GM21447 (cell line): ENCODE results near the gene CEP83.
"Not testable (repeated sequence)": the region's sequence is repeated elsewhere in the genome, so short reads cannot be mapped to it uniquely, and the experiment has no call there.

Experiments used
- ATAC-seq: cut with Tn5 transposase; IDR thresholded peaks from one replicate; pipeline ENCODE4 v1.9.1; 2021; ENCODE audit not compliant: unreplicated experiment

The CEP83 gene

GRCh38 chr12:94459728-94460615 lies at the start of gene CEP83:
Gene CEP83, minus strand, starts transcription at chr12:94459867. Its CDS starts 47,377 bp downstream, at chr12:94412490.
- peak; percentile 98 for ATAC-seq

DNA sequence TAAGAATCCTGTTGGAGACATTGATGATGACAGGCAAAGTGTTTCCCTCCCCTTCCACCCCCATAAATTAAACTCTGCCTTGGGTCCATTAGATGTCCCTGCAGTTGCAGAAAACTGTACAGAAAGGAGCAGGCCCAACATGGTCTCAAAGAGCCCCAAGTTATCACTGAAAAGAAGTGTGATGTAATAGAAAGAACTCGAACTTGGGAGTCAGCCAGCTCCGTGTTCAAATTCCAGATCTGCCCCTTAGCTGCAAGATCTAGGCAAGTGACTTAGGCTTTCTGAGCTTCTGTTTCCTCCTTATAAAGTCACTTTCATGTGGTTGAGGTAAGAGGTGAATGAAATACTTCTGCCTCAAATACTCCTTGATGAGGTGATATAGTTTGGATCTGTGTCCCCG lies 49.6 kb upstream of the CEP83 start:
- ATAC-seq, result no peak

DNA sequence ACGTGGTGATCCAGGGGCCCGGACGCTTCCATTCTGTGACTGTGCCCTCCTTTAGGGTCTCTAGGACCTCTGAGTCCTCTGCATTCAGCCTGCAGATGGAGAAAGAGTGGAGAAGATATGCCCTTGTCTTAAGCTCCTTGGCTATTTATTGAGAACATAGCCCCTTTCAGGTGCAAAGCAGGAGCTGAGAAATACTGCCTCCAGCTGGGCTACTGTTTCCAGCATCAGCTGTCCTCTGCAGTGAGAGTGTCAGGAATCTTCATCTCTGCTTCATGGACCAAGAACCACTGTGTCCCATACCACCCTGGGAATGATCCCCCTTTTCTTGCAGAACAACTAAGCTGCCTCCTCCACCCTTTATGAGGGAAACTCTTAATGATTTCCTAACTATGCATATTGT lies 47.8 kb upstream of the CEP83 start:
- no peak for ATAC-seq

- no peak for ATAC-seq
Measured at GRCh38 chr12:94504386-94504785, 44.7 kb upstream of the CEP83 start.

GRCh38 chr12:94503619-94504018 lies 44.0 kb upstream of the CEP83 start:
- ATAC-seq, result no peak

GRCh38 chr12:94500831-94501567 lies 41.3 kb upstream of the CEP83 start:
- no peak for ATAC-seq

DNA sequence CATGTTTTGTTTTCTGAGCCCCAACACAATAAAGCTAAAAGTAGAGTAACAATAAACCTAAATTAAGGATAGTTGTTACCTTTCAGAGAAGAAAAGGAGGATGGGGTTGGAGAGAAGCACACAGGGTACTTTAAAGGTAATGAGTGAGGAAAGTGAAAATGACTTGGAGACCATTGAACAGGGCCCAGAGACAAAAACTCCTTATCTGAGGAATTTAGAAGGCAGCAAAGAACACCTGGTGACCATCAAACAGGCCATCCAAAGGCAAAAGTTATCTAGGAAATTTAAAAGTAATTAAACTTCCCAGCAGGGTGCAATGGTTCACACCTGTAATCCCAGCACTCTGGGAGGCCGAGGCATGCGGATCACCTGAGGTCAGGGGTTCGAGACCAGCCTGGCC lies 39.0 kb upstream of the CEP83 start:
- no peak for ATAC-seq

DNA sequence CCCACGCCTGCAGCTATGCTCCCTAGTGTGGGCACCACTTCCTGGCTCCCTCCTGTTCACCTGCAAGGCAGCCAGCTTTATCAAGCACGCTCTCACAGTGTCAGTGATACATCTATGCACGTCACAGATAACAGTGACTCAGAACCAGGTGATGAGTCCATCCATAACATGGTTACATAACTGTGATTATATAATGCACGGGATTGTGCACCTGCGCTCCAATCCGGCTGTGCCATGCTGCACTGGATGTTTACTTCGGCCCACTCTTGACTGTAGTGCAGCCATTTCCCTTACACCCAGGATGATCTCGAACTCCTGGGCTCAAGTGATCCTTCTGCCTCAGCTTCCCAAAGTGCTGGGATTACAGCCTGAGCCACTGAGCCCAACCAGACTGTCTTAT lies 38.4 kb upstream of the CEP83 start:
- no peak for ATAC-seq

GRCh38 chr12:94495445-94496115 lies 35.9 kb upstream of the CEP83 start:
- no peak for ATAC-seq

- no peak for ATAC-seq
Measured at GRCh38 chr12:94491489-94491888, 31.8 kb upstream of the CEP83 start.

DNA sequence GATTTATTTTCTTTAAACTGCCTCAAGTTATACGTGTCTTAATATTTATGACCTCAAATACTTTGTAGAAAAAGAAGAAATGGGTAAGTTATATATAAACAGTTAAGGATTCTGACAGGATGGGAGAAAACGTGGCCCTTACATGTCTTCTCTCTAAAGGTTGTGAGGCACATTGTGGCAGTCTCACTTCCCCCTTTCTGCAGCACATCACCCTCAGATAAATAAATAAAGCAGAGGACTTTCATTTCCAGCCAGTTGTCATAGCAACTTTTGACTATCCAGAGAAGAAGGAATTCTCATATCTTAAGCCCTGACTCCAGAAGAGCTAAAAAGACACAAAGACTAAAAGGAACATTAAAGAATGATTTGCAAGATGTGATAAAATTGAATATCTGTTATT lies 28.8 kb upstream of the CEP83 start:
- peak; percentile 98 for ATAC-seq

GRCh38 chr12:94481734-94482133 lies 22.1 kb upstream of the CEP83 start:
- no peak for ATAC-seq

DNA sequence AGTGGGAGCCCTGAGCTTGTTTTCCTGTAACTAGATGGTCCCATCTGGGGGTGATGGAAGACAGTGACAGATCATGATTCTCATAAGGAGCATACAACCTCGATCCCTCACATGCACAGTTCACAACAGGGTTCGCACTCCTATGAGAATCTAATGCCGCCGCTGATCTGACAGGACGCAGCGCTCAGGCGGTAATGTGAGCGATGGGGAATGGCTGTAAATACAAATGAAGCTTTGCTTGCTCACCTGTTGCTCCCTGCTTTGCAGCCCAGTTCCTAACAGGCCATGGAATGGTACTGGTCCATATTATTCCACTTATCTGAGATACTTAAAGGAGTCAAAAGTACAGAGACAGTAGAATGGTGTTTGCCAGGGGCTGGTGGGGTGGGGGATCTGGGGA lies 9.9 kb upstream of the CEP83 start:
- ATAC-seq, result no peak

- ATAC-seq, result no peak
Measured at GRCh38 chr12:94460616-94460959, 921 bp upstream of the CEP83 start.

GRCh38 chr12:94458877-94459727 lies 565 bp downstream of the CEP83 start:
- ATAC-seq, result peak; percentile 35

GRCh38 chr12:94457311-94457710 lies 2.4 kb downstream of the CEP83 start:
- no peak for ATAC-seq

DNA sequence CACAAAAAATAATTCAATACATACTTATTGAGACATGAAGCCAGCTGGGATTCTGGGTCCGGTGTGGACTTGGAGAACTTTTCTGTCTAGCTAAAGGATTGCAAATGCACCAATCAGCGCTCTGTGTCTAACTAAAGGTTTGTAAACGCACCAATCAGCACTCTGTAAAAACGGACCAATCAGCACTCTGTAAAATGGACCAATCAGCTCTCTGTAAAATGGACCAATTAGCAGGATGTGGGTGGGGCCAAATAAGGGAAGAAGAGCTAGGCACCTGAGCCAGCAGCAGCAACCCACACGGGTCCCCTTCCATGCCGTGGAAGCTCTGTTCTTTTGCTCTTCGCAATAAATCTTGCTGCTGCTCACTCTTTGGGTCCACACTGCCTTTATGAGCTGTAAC lies 5.3 kb downstream of the CEP83 start:
- ATAC-seq, result not testable (repeated sequence)

- no peak for ATAC-seq
Measured at GRCh38 chr12:94445662-94446061, 14.0 kb downstream of the CEP83 start.

GRCh38 chr12:94437303-94437702 lies 22.4 kb downstream of the CEP83 start:
- no peak for ATAC-seq

DNA sequence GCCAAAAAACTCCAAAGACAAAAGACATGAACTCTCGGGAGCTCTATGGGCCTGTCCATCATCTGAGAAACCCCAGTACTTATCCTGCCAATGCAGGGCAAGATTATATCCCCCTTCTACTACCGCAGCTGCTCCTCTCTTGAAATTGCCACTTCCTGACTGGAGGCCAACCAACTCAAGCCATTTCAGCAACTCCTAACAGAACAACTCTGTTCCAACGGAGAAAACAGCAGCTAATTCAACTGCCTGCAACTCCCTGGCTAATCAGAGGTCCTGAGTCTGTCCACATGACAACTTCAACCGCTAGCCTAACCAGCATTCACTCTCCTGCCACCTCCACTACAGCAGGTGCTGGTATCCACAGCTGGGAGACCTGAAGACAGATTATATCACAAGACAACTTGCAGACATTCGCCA lies 24.1 kb downstream of the CEP83 start:
- ATAC-seq, result no peak

DNA sequence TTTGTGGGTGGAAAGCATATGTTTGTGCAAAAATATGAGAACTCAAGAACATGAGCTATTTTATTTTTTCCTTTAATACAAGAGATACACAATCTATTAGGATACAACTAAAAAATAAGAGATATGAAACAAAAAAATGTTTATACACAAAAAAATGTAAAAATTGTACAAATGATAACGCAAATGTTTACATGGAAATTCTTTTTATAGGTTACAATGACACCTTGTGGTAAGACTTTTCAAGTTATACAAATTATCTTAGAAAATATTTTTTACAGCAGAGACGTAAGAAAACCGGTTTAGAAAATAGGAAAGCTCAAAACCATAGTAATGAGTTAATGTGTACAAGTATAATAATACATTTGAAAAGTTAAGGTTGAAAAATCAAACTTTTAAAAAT lies 25.5 kb downstream of the CEP83 start:
- no peak for ATAC-seq
